ENCODE measurements around the gene TMEM273.

TMEM273 gene

DNA sequence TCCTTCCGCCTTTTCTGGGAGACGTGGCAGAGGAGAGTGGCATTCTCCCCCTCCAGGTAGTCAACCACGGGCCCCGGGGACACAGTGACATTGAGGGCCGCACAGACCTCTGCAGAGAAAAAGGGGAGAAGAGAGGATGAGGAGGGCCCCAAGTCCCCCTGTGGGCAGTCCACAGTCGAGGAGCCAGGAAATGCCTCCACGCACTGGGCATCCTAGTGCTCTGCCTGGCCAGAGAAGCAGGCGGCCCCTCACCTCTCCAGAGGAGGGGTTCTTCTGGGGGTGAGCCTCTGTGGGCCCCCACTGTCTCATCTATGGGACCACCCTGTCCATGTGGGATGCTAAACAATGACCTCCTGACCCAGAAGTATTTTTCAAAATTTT is 80.3 kb downstream of the TMEM273 start:
- Histone ChIP-seq H3K9me3 (ENCODE audit: severe bottlenecking) (no peaks in the 10 kb centered on the region), H3K36me3 (no peaks in the 10 kb centered on the region), H3K27me3 (ENCODE audit: insufficient read depth, low read depth, severe bottlenecking) (peaks cover 15% of the 10 kb centered on the region), H3K4me3 (ENCODE audit: low read depth, low read length) (no peak overlapping the region), H3K27ac (no peak overlapping the region)
- TF ChIP-seq, protein P1, sequence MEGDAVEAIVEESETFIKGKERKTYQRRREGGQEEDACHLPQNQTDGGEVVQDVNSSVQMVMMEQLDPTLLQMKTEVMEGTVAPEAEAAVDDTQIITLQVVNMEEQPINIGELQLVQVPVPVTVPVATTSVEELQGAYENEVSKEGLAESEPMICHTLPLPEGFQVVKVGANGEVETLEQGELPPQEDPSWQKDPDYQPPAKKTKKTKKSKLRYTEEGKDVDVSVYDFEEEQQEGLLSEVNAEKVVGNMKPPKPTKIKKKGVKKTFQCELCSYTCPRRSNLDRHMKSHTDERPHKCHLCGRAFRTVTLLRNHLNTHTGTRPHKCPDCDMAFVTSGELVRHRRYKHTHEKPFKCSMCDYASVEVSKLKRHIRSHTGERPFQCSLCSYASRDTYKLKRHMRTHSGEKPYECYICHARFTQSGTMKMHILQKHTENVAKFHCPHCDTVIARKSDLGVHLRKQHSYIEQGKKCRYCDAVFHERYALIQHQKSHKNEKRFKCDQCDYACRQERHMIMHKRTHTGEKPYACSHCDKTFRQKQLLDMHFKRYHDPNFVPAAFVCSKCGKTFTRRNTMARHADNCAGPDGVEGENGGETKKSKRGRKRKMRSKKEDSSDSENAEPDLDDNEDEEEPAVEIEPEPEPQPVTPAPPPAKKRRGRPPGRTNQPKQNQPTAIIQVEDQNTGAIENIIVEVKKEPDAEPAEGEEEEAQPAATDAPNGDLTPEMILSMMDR (IDR thresholded peaks at IDR 0.05; ENCODE audit: low read depth, low read length), result no peak
- DNase-seq, result no peak

DNA sequence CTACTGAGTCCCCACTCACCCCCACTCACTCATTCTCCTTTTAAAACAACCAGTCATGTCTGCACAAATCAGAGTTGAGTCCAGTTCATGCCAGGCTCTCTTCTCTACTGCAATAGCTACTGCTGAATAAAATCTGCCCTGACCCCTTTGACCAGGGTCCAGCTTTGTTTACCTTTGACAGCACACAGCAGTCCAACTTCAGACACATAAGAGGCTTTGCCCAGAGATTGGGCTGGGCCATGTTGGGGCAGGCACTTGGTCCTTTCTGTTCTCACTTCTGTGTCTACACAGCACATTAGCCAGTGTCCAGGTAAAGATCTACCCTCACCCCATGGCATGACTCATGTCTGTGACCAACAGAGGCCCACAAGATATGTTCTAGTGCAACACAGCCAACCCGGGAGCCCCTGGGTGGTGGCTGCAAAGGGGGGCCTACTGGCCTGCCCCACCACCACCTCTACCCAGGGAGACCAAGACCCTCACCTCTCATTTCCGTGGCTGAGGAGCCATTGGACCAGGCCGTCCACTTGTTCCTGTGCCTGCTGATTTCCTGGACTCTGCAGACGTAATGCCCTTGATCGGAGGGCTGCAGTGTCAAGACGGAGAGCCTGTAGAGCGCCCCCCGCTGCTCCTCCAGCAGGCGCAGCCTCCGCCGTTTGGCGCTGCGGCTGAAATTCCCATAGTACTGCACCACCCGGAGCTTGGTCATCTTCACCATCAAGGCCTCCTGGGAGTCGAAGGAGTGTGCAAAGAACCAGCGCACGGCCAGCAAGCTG is 80.9 kb downstream of the TMEM273 start:
- no peaks in the 10 kb centered on the region for H3K36me3 ChIP-seq
- TF ChIP-seq, protein P1 (IDR thresholded peaks at IDR 0.05; ENCODE audit: low read depth, low read length), result no peak
- H3K27ac ChIP-seq, result no peak overlapping the region
- H3K27me3 ChIP-seq (ENCODE audit: insufficient read depth, low read depth, severe bottlenecking), result peaks cover 11% of the 10 kb centered on the region
- H3K4me3 ChIP-seq (ENCODE audit: low read depth, low read length), result no peak overlapping the region
- no peaks in the 10 kb centered on the region for H3K9me3 ChIP-seq (ENCODE audit: severe bottlenecking)
- DNase-seq, result no peak

DNA sequence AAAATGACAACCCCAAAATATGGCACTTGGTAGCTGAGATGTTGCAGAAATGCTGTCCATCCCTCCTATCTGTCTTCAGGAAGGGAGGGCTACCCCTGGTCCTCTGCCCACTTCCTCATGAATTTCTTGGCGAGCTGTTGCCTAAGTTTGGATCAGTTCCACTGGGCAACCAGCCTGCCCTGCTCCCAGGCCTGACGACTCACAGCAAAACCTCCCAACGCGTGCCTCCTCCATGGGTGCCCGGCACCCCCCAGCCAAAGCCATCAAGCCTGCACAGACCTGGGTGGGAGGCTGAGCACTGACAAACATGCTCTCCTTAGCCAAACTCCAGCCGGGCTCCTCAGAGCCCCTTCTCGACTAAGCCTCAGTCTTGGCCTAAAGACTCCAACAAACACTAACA is 81.7 kb downstream of the TMEM273 start:
- Histone ChIP-seq H3K9me3 (ENCODE audit: severe bottlenecking) (no peaks in the 10 kb centered on the region), H3K27ac (no peak overlapping the region), H3K27me3 (ENCODE audit: insufficient read depth, low read depth, severe bottlenecking) (peaks cover 11% of the 10 kb centered on the region), H3K36me3 (no peaks in the 10 kb centered on the region), H3K4me3 (ENCODE audit: low read depth, low read length) (no peak overlapping the region)
- TF ChIP-seq, protein P1 (IDR thresholded peaks at IDR 0.05; ENCODE audit: low read depth, low read length), result no peak
- no peak for DNase-seq

DNA sequence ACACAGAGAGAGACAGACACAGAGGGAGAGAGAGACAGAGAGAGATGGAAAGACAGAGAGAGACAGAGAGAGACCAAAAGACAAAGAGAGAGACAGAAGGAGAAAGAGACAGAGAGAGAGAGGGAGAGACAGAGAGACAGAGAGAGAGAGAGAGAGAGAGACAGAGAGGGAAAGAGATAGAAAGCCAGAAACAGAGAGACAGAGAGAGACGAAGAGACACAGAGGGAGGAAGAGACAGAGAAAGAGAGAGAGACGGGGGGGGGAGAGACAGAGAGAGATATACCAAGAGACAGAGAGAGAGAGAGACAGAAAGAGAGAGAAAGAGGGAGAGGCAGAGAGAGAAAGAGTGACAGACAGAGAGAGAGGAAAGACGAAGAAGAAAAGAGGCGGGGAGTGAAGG is 83.1 kb downstream of the TMEM273 start:
- Histone ChIP-seq H3K27me3 (ENCODE audit: insufficient read depth, low read depth, severe bottlenecking) (peaks cover 11% of the 10 kb centered on the region), H3K27ac (no peak overlapping the region), H3K4me3 (ENCODE audit: low read depth, low read length) (no peak overlapping the region), H3K9me3 (ENCODE audit: severe bottlenecking) (no peaks in the 10 kb centered on the region), H3K36me3 (no peaks in the 10 kb centered on the region)
- no peak for DNase-seq
- TF ChIP-seq, protein P1 (IDR thresholded peaks at IDR 0.05; ENCODE audit: low read depth, low read length), result no peak

All from WERI-Rb-1 (cell line).